Caco-2 (cell line): ENCODE measurements around the gene TMEM100. TPM values are rescaled to one million over a fixed set of nuclear protein-coding genes. Genes with fewer than 3 reads are reported as not detected.
A peak's percentile ranks its signal among the peaks of the same experiment; 100 is the strongest.

Experiments
- BruUV-seq: library from RNA; stranded (reverse); fragments of 400-500 nt; replicated peaks from 2 replicates; lab custom pipeline; 2021; lab: Mats Ljungman, UMichigan
- CTCF ChIA-PET: fragments of 300-600 bp; sonication (Branson Sonifier 250); formaldehyde crosslinking; loops from one replicate; lab custom pipeline; 2022; ENCODE audit warnings: antibody characterized with exemption; lab: Charles Lee
- POLR2A ChIA-PET: fragments of 300-600 bp; sonication (Branson Sonifier 250); formaldehyde crosslinking; loops from one replicate; lab custom pipeline; 2022; ENCODE audit warnings: antibody characterized with exemption; lab: Charles Lee
- DNase-seq, 2 experiments: peaks; one replicate each; pipeline versions ENCODE4 v3.0.0 to v3.0.0-alpha.2; 2020 to 2022
- H3K27me3 ChIP-seq: replicated peaks from 2 replicates; pipeline ENCODE4 v1.6.0; 2011; ENCODE audit warnings: low read length; ENCODE audit not compliant: control insufficient read depth, insufficient read depth
- H3K36me3 ChIP-seq: 2 replicates; pipeline ENCODE4 v1.5.1; 2011; ENCODE audit warnings: low read length; ENCODE audit not compliant: control insufficient read depth, insufficient read depth
- H3K4me1 ChIP-seq: fragments of 250-450 bp; sonication (Bioruptor Pico); 2 replicates; pipeline ENCODE4 v1.5.1; 2020; ENCODE audit warnings: mild to moderate bottlenecking
- H3K4me3 ChIP-seq: 2 replicates; pipeline ENCODE4 v1.5.1; 2011; ENCODE audit warnings: low read depth, mild to moderate bottlenecking, control low read depth, low read length
- H3K9me3 ChIP-seq: fragments of 250-450 bp; sonication (Bioruptor Pico); 2 replicates; pipeline ENCODE4 v1.5.1; 2020; ENCODE audit warnings: mild to moderate bottlenecking, moderate library complexity
- H3K27ac Mint-ChIP-seq: one replicate; pipeline ENCODE4 v1.8.0; 2022; ENCODE audit warnings: mixed read lengths; ENCODE audit not compliant: unreplicated experiment
- H3K27me3 Mint-ChIP-seq: one replicate; pipeline ENCODE4 v1.8.0; 2022; ENCODE audit warnings: mixed read lengths; ENCODE audit not compliant: insufficient read depth, unreplicated experiment
- H3K36me3 Mint-ChIP-seq: one replicate; pipeline ENCODE4 v1.8.0; 2022; ENCODE audit warnings: mild to moderate bottlenecking, mixed read lengths; ENCODE audit not compliant: insufficient read depth, unreplicated experiment
- H3K4me1 Mint-ChIP-seq: one replicate; pipeline ENCODE4 v1.8.0; 2022; ENCODE audit warnings: low read depth, mixed read lengths; ENCODE audit not compliant: unreplicated experiment
- H3K4me3 Mint-ChIP-seq: one replicate; pipeline ENCODE4 v1.8.0; 2022; ENCODE audit warnings: mild to moderate bottlenecking, moderate library complexity, mixed read lengths; ENCODE audit not compliant: unreplicated experiment
- H3K9me3 Mint-ChIP-seq: one replicate; pipeline ENCODE4 v1.8.0; 2022; ENCODE audit warnings: mixed read lengths; ENCODE audit not compliant: unreplicated experiment
- CTCF ChIP-seq, 2 experiments: fragments of 200-600 bp in 1 of 2; IDR thresholded peaks; 1 replicate in 1 of 2; 2 replicates in 1 of 2; pipeline versions ENCODE4 v1.5.1 to v1.8.0; 2011 to 2022; ENCODE audit warnings: antibody characterized with exemption in 1 of 2, control low read depth in 1 of 2, inconsistent platforms in 1 of 2, low read depth in 1 of 2, low read length in 1 of 2, mild to moderate bottlenecking in 1 of 2, moderate library complexity in 1 of 2; ENCODE audit not compliant: insufficient read depth in 1 of 2, severe bottlenecking in 1 of 2, unreplicated experiment in 1 of 2
- intact Hi-C: fragments of 100-400 bp; cut with micrococcal nuclease; formaldehyde crosslinking; loops from one replicate; pipeline ENCODE4 v1.10.0; 2022; ENCODE audit not compliant: unreplicated experiment
- total RNA-seq: library from RNA; stranded (reverse); gene quantifications from 2 replicates; pipeline ENCODE4 v1.2.3, GENCODE V29; 2022

Gene TMEM100
- total RNA-seq, 1 experiment from 2014 or later, result not detected

- H3K4me1 ChIP-seq, result no peaks in the 10 kb centered on the region
- no TSS peak for BruUV-seq
- Mint-ChIP-seq H3K4me3 (no peak overlapping the region), H3K9me3 (no peaks in the 10 kb centered on the region), H3K4me1 (peaks cover 8% of the 10 kb centered on the region), H3K27me3 (peaks cover 12% of the 10 kb centered on the region), H3K27ac (no peak overlapping the region), H3K36me3 (peaks cover 6% of the 10 kb centered on the region)
- ChIA-PET CTCF (no interaction called here), POLR2A (no interaction called here)
- H3K9me3 ChIP-seq, result no peaks in the 10 kb centered on the region
- intact Hi-C loops, result no loop called here
- TF ChIP-seq CTCF (IDR thresholded peaks at IDR 0.05; ENCODE audit: insufficient read depth in 1 of 2, low read depth in 1 of 2, low read length in 1 of 2, severe bottlenecking in 1 of 2, unreplicated experiment in 1 of 2), result no peak
- DNase-seq, result no peak
- no peaks in the 10 kb centered on the region for H3K36me3 ChIP-seq
- H3K27me3 ChIP-seq, result no peaks in the 10 kb centered on the region
- H3K4me3 ChIP-seq, result no peak overlapping the region
These were observed 23.8 kb upstream of the TMEM100 start for GRCh38 chr17:55746466-55746865.

GRCh38 chr17:55745258-55745657, 22.6 kb upstream of the TMEM100 start:
- no peak for DNase-seq
- intact Hi-C loops, result no loop called here
- POLR2A ChIA-PET, result no interaction called here
- CTCF ChIA-PET, result no interaction called here
- no peaks in the 10 kb centered on the region for H3K36me3 Mint-ChIP-seq
- Histone ChIP-seq H3K9me3 (no peaks in the 10 kb centered on the region), H3K4me1 (no peaks in the 10 kb centered on the region), H3K4me3 (no peak overlapping the region), H3K27me3 (no peaks in the 10 kb centered on the region), H3K36me3 (no peaks in the 10 kb centered on the region)
- H3K27ac Mint-ChIP-seq, result no peak overlapping the region
- peaks cover 15% of the 10 kb centered on the region for H3K27me3 Mint-ChIP-seq
- no peak overlapping the region for H3K4me3 Mint-ChIP-seq
- BruUV-seq, result no TSS peak
- TF ChIP-seq CTCF (IDR thresholded peaks at IDR 0.05; ENCODE audit: insufficient read depth in 1 of 2, low read depth in 1 of 2, low read length in 1 of 2, severe bottlenecking in 1 of 2, unreplicated experiment in 1 of 2), result no peak
- no peaks in the 10 kb centered on the region for H3K4me1 Mint-ChIP-seq
- no peaks in the 10 kb centered on the region for H3K9me3 Mint-ChIP-seq

GRCh38 chr17:55743103-55743679, 20.5 kb upstream of the TMEM100 start:
- Histone ChIP-seq H3K36me3 (no peaks in the 10 kb centered on the region), H3K4me3 (no peak overlapping the region), H3K9me3 (no peaks in the 10 kb centered on the region), H3K27me3 (no peaks in the 10 kb centered on the region), H3K4me1 (no peaks in the 10 kb centered on the region)
- intact Hi-C loops, result no loop called here
- H3K27me3 Mint-ChIP-seq, result peaks cover 15% of the 10 kb centered on the region
- ChIA-PET POLR2A (no interaction called here), CTCF (no interaction called here)
- DNase-seq, result peak in 1 of 2 experiments; percentile 41
- no TSS peak for BruUV-seq
- H3K9me3 Mint-ChIP-seq, result no peaks in the 10 kb centered on the region
- H3K27ac Mint-ChIP-seq, result no peak overlapping the region
- no peaks in the 10 kb centered on the region for H3K4me1 Mint-ChIP-seq
- H3K36me3 Mint-ChIP-seq, result no peaks in the 10 kb centered on the region
- no peak overlapping the region for H3K4me3 Mint-ChIP-seq
- no peak for TF ChIP-seq CTCF (IDR thresholded peaks at IDR 0.05; ENCODE audit: insufficient read depth in 1 of 2, low read depth in 1 of 2, low read length in 1 of 2, severe bottlenecking in 1 of 2, unreplicated experiment in 1 of 2)
